Fibroblast of pulmonary artery (primary cell): ENCODE data around the gene FBRS.

ENCODE experiments used
- DNase-seq: peaks from one replicate; pipeline ENCODE4 v3.0.0-alpha.2; 2010; ENCODE audit warnings: low read depth
- H3K4me3 ChIP-seq: replicated peaks from 2 replicates; pipeline ENCODE4 v1.5.1; 2011; ENCODE audit warnings: low read depth, mild to moderate bottlenecking, control low read depth, low read length, moderate library complexity
- TF ChIP-seq, protein P1 (sequence below): IDR thresholded peaks from 2 replicates; pipeline ENCODE4 v1.5.1; 2011; ENCODE audit warnings: mild to moderate bottlenecking, control low read depth, low read length, inconsistent platforms; ENCODE audit errors: missing control alignments

FBRS gene

DNA sequence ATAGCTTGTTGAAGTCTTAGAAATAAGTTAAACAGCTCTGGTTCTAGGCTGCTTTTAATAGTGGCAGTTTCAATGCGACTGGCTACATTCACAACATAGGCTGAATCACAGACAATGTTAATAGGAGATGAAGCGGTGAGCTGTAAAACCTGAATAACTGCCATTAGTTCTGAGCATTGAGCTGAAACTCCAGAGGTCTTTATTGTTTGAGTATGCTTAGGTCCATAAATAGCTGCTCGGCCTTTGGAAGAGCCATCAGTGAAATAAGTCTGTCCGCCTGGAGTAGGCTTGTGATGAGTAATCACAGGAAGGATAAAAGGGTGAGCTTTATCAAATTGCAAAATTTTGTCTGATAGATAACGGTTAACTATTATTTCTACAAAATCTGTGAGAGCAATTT is 38.6 kb upstream of the FBRS start:
- no peak for DNase-seq
- TF ChIP-seq, protein P1, sequence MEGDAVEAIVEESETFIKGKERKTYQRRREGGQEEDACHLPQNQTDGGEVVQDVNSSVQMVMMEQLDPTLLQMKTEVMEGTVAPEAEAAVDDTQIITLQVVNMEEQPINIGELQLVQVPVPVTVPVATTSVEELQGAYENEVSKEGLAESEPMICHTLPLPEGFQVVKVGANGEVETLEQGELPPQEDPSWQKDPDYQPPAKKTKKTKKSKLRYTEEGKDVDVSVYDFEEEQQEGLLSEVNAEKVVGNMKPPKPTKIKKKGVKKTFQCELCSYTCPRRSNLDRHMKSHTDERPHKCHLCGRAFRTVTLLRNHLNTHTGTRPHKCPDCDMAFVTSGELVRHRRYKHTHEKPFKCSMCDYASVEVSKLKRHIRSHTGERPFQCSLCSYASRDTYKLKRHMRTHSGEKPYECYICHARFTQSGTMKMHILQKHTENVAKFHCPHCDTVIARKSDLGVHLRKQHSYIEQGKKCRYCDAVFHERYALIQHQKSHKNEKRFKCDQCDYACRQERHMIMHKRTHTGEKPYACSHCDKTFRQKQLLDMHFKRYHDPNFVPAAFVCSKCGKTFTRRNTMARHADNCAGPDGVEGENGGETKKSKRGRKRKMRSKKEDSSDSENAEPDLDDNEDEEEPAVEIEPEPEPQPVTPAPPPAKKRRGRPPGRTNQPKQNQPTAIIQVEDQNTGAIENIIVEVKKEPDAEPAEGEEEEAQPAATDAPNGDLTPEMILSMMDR = no peak
- H3K4me3 ChIP-seq = no peak overlapping the region

GRCh38 chr16:30620169-30620568 is 38.1 kb upstream of the FBRS start:
- no peak overlapping the region for H3K4me3 ChIP-seq
- TF ChIP-seq, protein P1 = no peak
- no peak for DNase-seq

- TF ChIP-seq, protein P1 = no peak
- no peak for DNase-seq
- H3K4me3 ChIP-seq = no peak overlapping the region
Measured at GRCh38 chr16:30621765-30622164, 36.5 kb upstream of the FBRS start.

- H3K4me3 ChIP-seq = no peak overlapping the region
- TF ChIP-seq, protein P1 = no peak
- DNase-seq = no peak
Measured at GRCh38 chr16:30622455-30623032, 35.7 kb upstream of the FBRS start.

- TF ChIP-seq, protein P1 = no peak
- DNase-seq = no peak
- no peak overlapping the region for H3K4me3 ChIP-seq
Measured at GRCh38 chr16:30623536-30624283, 34.5 kb upstream of the FBRS start.

DNA sequence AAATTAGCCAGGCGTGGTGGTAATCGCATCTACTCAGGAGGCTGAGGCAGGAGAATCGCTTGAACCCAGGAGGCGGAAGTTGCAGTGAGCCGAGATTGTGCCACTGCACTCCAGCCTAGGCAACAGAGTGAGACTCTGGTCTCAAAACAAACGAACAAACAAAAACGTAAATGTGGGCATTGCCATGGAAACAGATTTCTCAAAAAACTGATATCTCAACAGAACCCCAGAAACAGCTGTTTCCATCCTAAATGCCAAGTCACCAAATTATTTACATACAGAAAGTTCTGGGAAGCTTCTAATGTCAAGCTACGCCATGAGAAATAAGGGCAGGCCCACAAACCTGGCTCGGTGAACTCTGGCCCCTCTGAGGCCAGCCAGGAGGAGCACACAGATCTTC is 32.0 kb upstream of the FBRS start:
- TF ChIP-seq, protein P1 = no peak
- H3K4me3 ChIP-seq = no peak overlapping the region
- DNase-seq = no peak
